Hepatocyte (in vitro differentiated cells): ENCODE measurements around the gene ATP2B3. TPM values are rescaled to one million over a fixed set of nuclear protein-coding genes. Genes with fewer than 3 reads are reported as not detected.
A peak's percentile ranks its signal among the peaks of the same experiment; 100 is the strongest.

Source experiments
- DNase-seq: peaks from one replicate; pipeline ENCODE4 v3.0.0-alpha.2; 2016; ENCODE audit warnings: low spot score
- H2AFZ ChIP-seq: fragments of 200-600 bp; sonication (generic); 2 replicates; pipeline ENCODE4 v1.6.0; 2016; ENCODE audit warnings: antibody characterized with exemption, mild to moderate bottlenecking
- H3K27ac ChIP-seq: fragments of 200-600 bp; sonication (generic); 2 replicates; pipeline ENCODE4 v1.5.1; 2016; ENCODE audit warnings: mild to moderate bottlenecking
- H3K27me3 ChIP-seq: fragments of 200-600 bp; sonication (generic); 2 replicates; pipeline ENCODE4 v1.6.1; 2016
- H3K36me3 ChIP-seq: fragments of 200-600 bp; sonication (generic); replicated peaks from 2 replicates; pipeline ENCODE4 v1.5.1; 2016; ENCODE audit warnings: low read depth; ENCODE audit not compliant: insufficient read depth
- H3K4me1 ChIP-seq: fragments of 200-600 bp; sonication (generic); 2 replicates; pipeline ENCODE4 v1.5.1; 2016; ENCODE audit warnings: mild to moderate bottlenecking, moderate library complexity; ENCODE audit not compliant: insufficient read depth
- H3K4me2 ChIP-seq: fragments of 200-600 bp; sonication (generic); 2 replicates; pipeline ENCODE4 v1.6.0; 2016
- H3K4me3 ChIP-seq: fragments of 200-600 bp; sonication (generic); 2 replicates; pipeline ENCODE4 v1.5.1; 2016; ENCODE audit warnings: mild to moderate bottlenecking
- H3K79me2 ChIP-seq: fragments of 200-600 bp; sonication (generic); 2 replicates; pipeline ENCODE4 v1.6.0; 2017; ENCODE audit warnings: mild to moderate bottlenecking
- H3K9me2 ChIP-seq: fragments of 200-600 bp; sonication (generic); replicated peaks from 2 replicates; pipeline ENCODE4 v1.6.0; 2017; ENCODE audit warnings: mild to moderate bottlenecking; ENCODE audit not compliant: insufficient read depth
- H3K9me3 ChIP-seq: fragments of 200-600 bp; sonication (generic); 2 replicates; pipeline ENCODE4 v1.5.1; 2016; ENCODE audit warnings: low read depth, mild to moderate bottlenecking
- H4K20me1 ChIP-seq: fragments of 200-600 bp; sonication (generic); 2 replicates; pipeline ENCODE4 v1.6.0; 2016; ENCODE audit warnings: mild to moderate bottlenecking; ENCODE audit not compliant: insufficient read depth, poor library complexity, severe bottlenecking
- EZH2 ChIP-seq: fragments of 200-600 bp; sonication (generic); IDR thresholded peaks from 2 replicates; pipeline ENCODE4 v1.6.1; 2016; ENCODE audit warnings: antibody characterized with exemption, mild to moderate bottlenecking, borderline replicate concordance
- EZH2phosphoT487 ChIP-seq: fragments of 200-600 bp; sonication (generic); IDR thresholded peaks from one replicate; pipeline ENCODE4 v1.6.1; 2018; ENCODE audit warnings: antibody characterized with exemption, mild to moderate bottlenecking, low read depth, moderate library complexity; ENCODE audit not compliant: unreplicated experiment, severe bottlenecking
- WGBS: methylation state at CpG from one replicate; pipeline ENCODE4 v1.1.6; 2016; ENCODE audit warnings: low lambda C conversion rate; ENCODE audit errors: missing lambda C conversion rate; 5-methylcytosine and 5-hydroxymethylcytosine counted together
- polyA plus RNA-seq: library from polyadenylated mRNA; unstranded; fragments of >200 nt; fragmentation: Nextera tagmentation; extraction: Ambion mirVana; gene quantifications from 2 replicates; pipeline ENCODE4 v1.2.1, GENCODE V29; 2016
- total RNA-seq: library from RNA; depleted of rRNA; stranded (reverse); fragments of >200 nt; gene quantifications from 2 replicates; pipeline ENCODE4 v1.2.3, GENCODE V29; 2014
- TF ChIP-seq, protein P1 (sequence below): fragments of 200-600 bp; sonication (generic); IDR thresholded peaks from 2 replicates; pipeline ENCODE4 v1.5.1; 2016; ENCODE audit warnings: antibody characterized with exemption, mild to moderate bottlenecking; ENCODE audit not compliant: poor library complexity

ATP2B3 gene
- total and polyA plus RNA-seq, 2 experiments from 2014 or later: 0.07 TPM; not detected in 1

DNA sequence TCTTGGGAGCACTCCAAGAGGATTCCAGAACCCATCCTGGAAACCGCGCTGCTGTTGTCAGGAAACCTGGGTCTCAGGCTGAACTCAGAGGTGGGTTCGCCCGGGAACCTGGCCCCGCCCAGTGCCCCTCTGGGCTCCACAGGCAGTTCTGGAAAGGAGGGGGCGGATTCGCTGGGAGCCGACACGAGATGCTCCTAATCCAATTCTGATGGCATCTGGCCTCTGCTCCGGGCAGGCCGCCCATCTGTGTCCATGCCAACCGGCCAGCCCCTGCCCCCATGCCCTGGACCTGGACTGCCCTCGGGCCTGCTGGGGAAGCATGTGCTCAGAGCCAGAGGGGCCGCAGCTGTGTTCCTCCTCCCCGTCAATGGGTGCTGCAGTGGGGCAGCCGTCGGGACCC is 21.0 kb downstream of the ATP2B3 start:
- TF ChIP-seq, protein P1, sequence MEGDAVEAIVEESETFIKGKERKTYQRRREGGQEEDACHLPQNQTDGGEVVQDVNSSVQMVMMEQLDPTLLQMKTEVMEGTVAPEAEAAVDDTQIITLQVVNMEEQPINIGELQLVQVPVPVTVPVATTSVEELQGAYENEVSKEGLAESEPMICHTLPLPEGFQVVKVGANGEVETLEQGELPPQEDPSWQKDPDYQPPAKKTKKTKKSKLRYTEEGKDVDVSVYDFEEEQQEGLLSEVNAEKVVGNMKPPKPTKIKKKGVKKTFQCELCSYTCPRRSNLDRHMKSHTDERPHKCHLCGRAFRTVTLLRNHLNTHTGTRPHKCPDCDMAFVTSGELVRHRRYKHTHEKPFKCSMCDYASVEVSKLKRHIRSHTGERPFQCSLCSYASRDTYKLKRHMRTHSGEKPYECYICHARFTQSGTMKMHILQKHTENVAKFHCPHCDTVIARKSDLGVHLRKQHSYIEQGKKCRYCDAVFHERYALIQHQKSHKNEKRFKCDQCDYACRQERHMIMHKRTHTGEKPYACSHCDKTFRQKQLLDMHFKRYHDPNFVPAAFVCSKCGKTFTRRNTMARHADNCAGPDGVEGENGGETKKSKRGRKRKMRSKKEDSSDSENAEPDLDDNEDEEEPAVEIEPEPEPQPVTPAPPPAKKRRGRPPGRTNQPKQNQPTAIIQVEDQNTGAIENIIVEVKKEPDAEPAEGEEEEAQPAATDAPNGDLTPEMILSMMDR: no peak
- H3K4me2 ChIP-seq: no peak overlapping the region

DNA sequence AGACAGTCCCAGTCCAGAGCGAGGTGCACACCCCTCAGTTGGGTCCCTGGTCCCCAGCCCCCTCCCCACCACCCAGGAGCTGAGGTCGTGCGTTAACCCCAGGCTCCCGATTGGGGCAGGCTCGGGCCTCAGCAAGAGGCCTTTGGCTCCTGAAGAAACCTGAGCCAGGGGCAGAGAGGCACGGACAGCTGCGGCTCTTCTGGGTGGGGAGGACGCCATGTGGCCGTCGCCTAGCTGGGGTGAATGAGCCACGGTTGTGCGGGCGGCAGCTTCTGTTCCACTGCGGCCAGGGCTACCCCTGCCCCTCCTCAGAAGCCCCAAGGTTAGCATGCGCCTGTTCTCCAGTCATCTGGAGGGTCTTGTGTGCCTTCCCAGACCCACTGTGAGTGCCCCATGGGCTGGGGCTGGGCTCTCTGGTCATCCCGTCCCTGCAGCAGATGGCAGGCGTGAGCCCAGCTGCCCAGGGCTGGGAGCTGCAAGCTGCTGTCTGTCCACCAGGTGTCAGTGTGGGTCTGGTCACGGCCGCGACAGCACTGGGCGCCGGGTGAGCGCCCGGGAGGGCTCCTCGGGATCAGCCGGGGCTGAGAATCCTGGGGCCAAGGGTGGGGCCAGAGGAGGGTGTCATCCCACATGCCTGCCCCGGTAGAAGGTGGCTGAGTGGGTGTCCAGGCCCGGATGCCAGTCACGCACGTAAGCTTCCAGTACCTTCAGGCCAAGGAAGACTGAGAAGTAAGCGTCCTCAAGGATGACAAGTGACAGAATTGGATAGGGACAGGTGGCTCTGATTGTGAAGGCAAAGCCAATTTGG is 21.9 kb downstream of the ATP2B3 start:
- H3K4me2 ChIP-seq: no peak overlapping the region
- no peaks in the 10 kb centered on the region for H3K4me1 ChIP-seq
- H3K27me3 ChIP-seq: no peaks in the 10 kb centered on the region
- H3K36me3 ChIP-seq: no peaks in the 10 kb centered on the region
- TF ChIP-seq, protein P1: peak; percentile 75
- no peak for TF ChIP-seq EZH2
- H3K27ac ChIP-seq: no peak overlapping the region
- H3K9me2 ChIP-seq: no peaks in the 10 kb centered on the region
- H3K4me3 ChIP-seq: no peak overlapping the region
- no peaks in the 10 kb centered on the region for H4K20me1 ChIP-seq
- WGBS: 62% methylated on average over 31 of the region's 31 CpGs
- no peak overlapping the region for H2AFZ ChIP-seq
- no peaks in the 10 kb centered on the region for H3K9me3 ChIP-seq
- peak; percentile 79 for DNase-seq
- no peaks in the 10 kb centered on the region for H3K79me2 ChIP-seq

More for the DNA sequence above, 21.0 kb downstream of the ATP2B3 start:
- 96% methylated on average over 17 of the region's 17 CpGs for WGBS
- DNase-seq: no peak
- Histone ChIP-seq H3K9me2 (no peaks in the 10 kb centered on the region), H4K20me1 (no peaks in the 10 kb centered on the region), H3K4me3 (no peak overlapping the region), H3K27me3 (no peaks in the 10 kb centered on the region), H3K36me3 (no peaks in the 10 kb centered on the region), H2AFZ (no peak overlapping the region), H3K9me3 (no peaks in the 10 kb centered on the region), H3K79me2 (no peaks in the 10 kb centered on the region), H3K27ac (no peak overlapping the region), H3K4me1 (no peaks in the 10 kb centered on the region)

DNA sequence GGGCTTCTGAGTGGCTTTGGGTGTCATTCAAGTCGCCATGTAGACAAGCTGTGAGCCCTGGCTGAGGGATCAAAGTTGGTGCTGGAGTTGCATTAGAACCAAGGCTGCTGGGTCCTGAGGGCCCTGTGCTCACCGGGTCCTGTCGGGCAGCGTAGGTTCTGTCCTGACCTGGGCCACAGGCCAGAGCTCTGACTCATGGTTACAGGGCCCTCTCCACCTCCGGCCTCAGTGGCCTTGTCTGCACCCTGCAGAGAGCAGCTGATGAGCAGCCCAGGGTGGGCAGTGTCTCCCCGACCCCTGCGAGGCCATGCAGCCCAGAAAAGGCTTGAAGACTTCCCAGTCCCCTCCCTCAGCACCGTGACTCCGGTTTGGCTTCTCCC is 22.5 kb downstream of the ATP2B3 start:
- TF ChIP-seq EZH2 (no peak), EZH2phosphoT487 (no peak)
- TF ChIP-seq, protein P1: no peak
- Histone ChIP-seq H4K20me1 (no peaks in the 10 kb centered on the region), H3K27ac (no peak overlapping the region), H3K4me1 (no peaks in the 10 kb centered on the region), H2AFZ (no peak overlapping the region), H3K79me2 (no peaks in the 10 kb centered on the region), H3K27me3 (no peaks in the 10 kb centered on the region), H3K9me2 (no peaks in the 10 kb centered on the region), H3K4me3 (no peak overlapping the region), H3K9me3 (no peaks in the 10 kb centered on the region), H3K36me3 (no peaks in the 10 kb centered on the region), H3K4me2 (no peak overlapping the region)
- no peak for DNase-seq
- 81% methylated on average over 9 of the region's 9 CpGs for WGBS
